Type B pancreatic cell (in vitro differentiated cells): ENCODE data around the gene CD4. TPM values are rescaled to one million over a fixed set of nuclear protein-coding genes. Genes with fewer than 3 reads are reported as not detected.

Experiments used
- DNase-seq: peaks from one replicate; pipeline ENCODE4 v3.0.0; 2021; ENCODE audit warnings: mixed read lengths; ENCODE audit not compliant: unreplicated experiment; ENCODE audit errors: extremely low spot score
- H3K27ac Mint-ChIP-seq: 2 replicates; pipeline ENCODE4 v1.8.0; 2021; ENCODE audit warnings: mild to moderate bottlenecking, mixed read lengths
- H3K27me3 Mint-ChIP-seq: 2 replicates; pipeline ENCODE4 v1.8.0; 2021; ENCODE audit warnings: mixed read lengths
- H3K36me3 Mint-ChIP-seq: 2 replicates; pipeline ENCODE4 v1.8.0; 2021; ENCODE audit warnings: mixed read lengths
- H3K4me1 Mint-ChIP-seq: one replicate; pipeline ENCODE4 v1.8.0; 2021; ENCODE audit warnings: mixed read lengths; ENCODE audit not compliant: unreplicated experiment
- H3K4me3 Mint-ChIP-seq: 2 replicates; pipeline ENCODE4 v1.8.0; 2021; ENCODE audit warnings: mild to moderate bottlenecking, mixed read lengths
- H3K9me3 Mint-ChIP-seq: 2 replicates; pipeline ENCODE4 v1.8.0; 2021; ENCODE audit warnings: mixed read lengths
- CTCF ChIP-seq: fragments of 200-600 bp; sonication (generic); conservative IDR thresholded peaks from 2 replicates; pipeline ENCODE4 v1.5.0; 2021; ENCODE audit warnings: antibody characterized with exemption, mild to moderate bottlenecking
- total RNA-seq: library from RNA; stranded (reverse); gene quantifications from 2 replicates; pipeline ENCODE4 v1.2.1, GENCODE V29; 2021; ENCODE audit warnings: low replicate concordance

The CD4 gene
- total RNA-seq, 1 donor from 2014 or later: 0.65 TPM

GRCh38 chr12:6819106-6820030 is 30.0 kb downstream of the CD4 start:
- H3K9me3 Mint-ChIP-seq: no peaks in the 10 kb centered on the region
- H3K4me1 Mint-ChIP-seq: peaks cover 47% of the 10 kb centered on the region
- H3K36me3 Mint-ChIP-seq: no peaks in the 10 kb centered on the region
- TF ChIP-seq CTCF: no peak
- H3K27ac Mint-ChIP-seq: no peak overlapping the region
- H3K27me3 Mint-ChIP-seq: peaks cover 49% of the 10 kb centered on the region
- peak overlapping the region; percentile 52 for H3K4me3 Mint-ChIP-seq
- DNase-seq: no peak

- Mint-ChIP-seq H3K27ac (no peak overlapping the region), H3K4me1 (peaks cover 51% of the 10 kb centered on the region), H3K36me3 (peaks cover 4% of the 10 kb centered on the region), H3K4me3 (peak overlapping the region; percentile 89), H3K9me3 (no peaks in the 10 kb centered on the region), H3K27me3 (peaks cover 50% of the 10 kb centered on the region)
- DNase-seq: no peak
- no peak for TF ChIP-seq CTCF
Measured at GRCh38 chr12:6820166-6820565, 30.8 kb downstream of the CD4 start.

- Mint-ChIP-seq H3K4me1 (peaks cover 54% of the 10 kb centered on the region), H3K27me3 (peaks cover 52% of the 10 kb centered on the region)
Measured at GRCh38 chr12:6821591-6822425, 32.5 kb downstream of the CD4 start, which contains the start of gene GPR162. Gene GPR162, plus strand, starts transcription at chr12:6821821. Its CDS starts 2,078 bp downstream, at chr12:6823899.

GRCh38 chr12:6822426-6823135 is 33.3 kb downstream of the CD4 start:
- Mint-ChIP-seq H3K4me1 (peaks cover 55% of the 10 kb centered on the region), H3K9me3 (no peaks in the 10 kb centered on the region), H3K27me3 (peaks cover 56% of the 10 kb centered on the region), H3K36me3 (peaks cover 4% of the 10 kb centered on the region), H3K27ac (peak overlapping the region; percentile 29), H3K4me3 (peak overlapping the region; percentile 89)
- TF ChIP-seq CTCF: no peak
- no peak for DNase-seq

More at GRCh38 chr12:6821591-6822425, 32.5 kb downstream of the CD4 start, which contains the start of gene GPR162:
- Mint-ChIP-seq H3K9me3 (no peaks in the 10 kb centered on the region), H3K36me3 (peaks cover 4% of the 10 kb centered on the region), H3K4me3 (peak within 1 kb of the TSS; percentile 89), H3K27ac (peak within 1 kb of the TSS; percentile 75)
- DNase-seq: no peak
- TF ChIP-seq CTCF: no peak
